Measurements from ENCODE around the gene TP63.

- no peak for TF ChIP-seq CTCF (conservative IDR thresholded peaks at IDR 0.05; ENCODE audit: low read depth, low read length)
- no peak for TF ChIP-seq EZH2 (IDR thresholded peaks at IDR 0.05; ENCODE audit: borderline replicate concordance, low read depth, low read length, poor library complexity, severe bottlenecking)
Observed at GRCh38 chr3:189851682-189852081, 220.5 kb downstream of the TP63 start.
